HUDEP-2 (cell line): Measurements from ENCODE around the gene SYPL2.

Experiments used
- DNase-seq, 76 experiments: peaks; one replicate each; lab custom pipeline; 2025; ENCODE audit not compliant: unreplicated experiment in 76 of 76; lab: John Stamatoyannopoulos, UW

Gene SYPL2

GRCh38 chr1:109490029-109490933, 23.9 kb downstream of the SYPL2 start:
- DNase-seq = peak in 58 of 76 experiments; percentile 15 to 74 (median 46)

GRCh38 chr1:109490934-109491302, 24.6 kb downstream of the SYPL2 start:
- DNase-seq = no peak

- DNase-seq = no peak
Measured at GRCh38 chr1:109491372-109491771, 25.0 kb downstream of the SYPL2 start.

- DNase-seq = no peak
Measured at GRCh38 chr1:109492779-109493178, 26.4 kb downstream of the SYPL2 start.

GRCh38 chr1:109493227-109493626, 26.9 kb downstream of the SYPL2 start:
- no peak for DNase-seq

- peak in 72 of 76 experiments; percentile 25 to 86 (median 71) for DNase-seq
Measured at GRCh38 chr1:109493805-109494539, 27.6 kb downstream of the SYPL2 start, which contains the start of gene CYB561D1. Gene CYB561D1, plus strand, starts transcription at chr1:109494094. Its CDS starts 46 bp downstream, at chr1:109494140.

GRCh38 chr1:109495738-109496137, 29.4 kb downstream of the SYPL2 start:
- DNase-seq = no peak

GRCh38 chr1:109497449-109498160, 31.3 kb downstream of the SYPL2 start:
- no peak for DNase-seq

- DNase-seq = peak in 13 of 76 experiments; percentile 6 to 63 (median 33)
Measured at GRCh38 chr1:109498161-109498801, 31.9 kb downstream of the SYPL2 start.

GRCh38 chr1:109499081-109499480, 32.7 kb downstream of the SYPL2 start:
- peak in 1 of 76 experiments; percentile 38 for DNase-seq

GRCh38 chr1:109499661-109500536, 33.6 kb downstream of the SYPL2 start:
- DNase-seq = peak in 44 of 76 experiments; percentile 9 to 61 (median 35)

- DNase-seq = no peak
Measured at GRCh38 chr1:109500941-109501381, 34.6 kb downstream of the SYPL2 start.

GRCh38 chr1:109501644-109502363, 35.5 kb downstream of the SYPL2 start:
- peak in 2 of 76 experiments; percentile 14 to 25 for DNase-seq

- DNase-seq = peak in 3 of 76 experiments; percentile 4 to 22 (median 12)
Measured at GRCh38 chr1:109502364-109502851, 36.1 kb downstream of the SYPL2 start.

- no peak for DNase-seq
Measured at GRCh38 chr1:109503935-109504334, 37.6 kb downstream of the SYPL2 start.

GRCh38 chr1:109504974-109505373, 38.6 kb downstream of the SYPL2 start:
- no peak for DNase-seq

- DNase-seq = no peak
Measured at GRCh38 chr1:109508001-109508872, 41.9 kb downstream of the SYPL2 start.

GRCh38 chr1:109508873-109509175, 42.5 kb downstream of the SYPL2 start:
- no peak for DNase-seq
